OCI-LY3 (cell line): ENCODE measurements around the gene EVA1A.

Experiments
- H2AFZ ChIP-seq: fragments of 200-600, 300-600 bp; shearing (Covaris generic); 2 replicates; pipeline ENCODE4 v1.6.0; 2014; ENCODE audit warnings: antibody characterized with exemption, low read depth, low read length
- H3K27ac ChIP-seq: fragments of 200-600, 300-600 bp; sonication (generic); 2 replicates; pipeline ENCODE4 v1.5.1; 2014; ENCODE audit warnings: mild to moderate bottlenecking, low read length, moderate library complexity, mixed read lengths
- H3K27me3 ChIP-seq: fragments of 200-600, 300-600 bp; sonication (generic); 2 replicates; pipeline ENCODE4 v1.6.1; 2014; ENCODE audit warnings: low read depth, low read length, mixed read lengths
- H3K36me3 ChIP-seq: fragments of 200-600, 300-600 bp; sonication (generic); replicated peaks from 2 replicates; pipeline ENCODE3; 2014; ENCODE audit warnings: low read depth, low read length, mixed read lengths
- H3K4me1 ChIP-seq: fragments of 300-600, 200-600 bp; sonication (generic); 2 replicates; pipeline ENCODE4 v1.6.1; 2014; ENCODE audit warnings: low read length, mixed read lengths
- H3K4me2 ChIP-seq: fragments of 200-600, 300-600 bp; sonication (generic); 2 replicates; pipeline ENCODE4 v1.6.1; 2014; ENCODE audit warnings: low read length, mixed read lengths
- H3K4me3 ChIP-seq: fragments of 300-600, 200-600 bp; sonication (generic); 2 replicates; pipeline ENCODE4 v1.5.1; 2014; ENCODE audit warnings: antibody characterized with exemption, mild to moderate bottlenecking, low read length, moderate library complexity
- H3K79me2 ChIP-seq: fragments of 300-600, 200-600 bp; shearing (Covaris generic); 2 replicates; pipeline ENCODE4 v1.6.1; 2014; ENCODE audit warnings: mild to moderate bottlenecking, low read length, mixed read lengths
- H3K9ac ChIP-seq: fragments of 300-600, 200-600 bp; shearing (Covaris generic); 2 replicates; pipeline ENCODE4 v1.6.0; 2014; ENCODE audit warnings: mild to moderate bottlenecking, low read length, moderate library complexity
- H3K9me3 ChIP-seq: fragments of 200-600, 300-600 bp; shearing (Covaris generic); 2 replicates; pipeline ENCODE4 v1.6.1; 2014; ENCODE audit warnings: low read length, mixed read lengths; ENCODE audit not compliant: insufficient read depth
- H4K20me1 ChIP-seq: fragments of 200-600, 300-600 bp; sonication (generic); 2 replicates; pipeline ENCODE4 v1.6.1; 2016; ENCODE audit warnings: low read length, mixed read lengths; ENCODE audit not compliant: insufficient read depth
- EZH2phosphoT487 ChIP-seq: fragments of 200-600 bp; shearing (Covaris generic); IDR thresholded peaks from 2 replicates; pipeline ENCODE4 v1.6.1; 2018; ENCODE audit warnings: antibody characterized with exemption, mixed run types, low read depth
- TF ChIP-seq, protein P1 (sequence below): fragments of 200-600, 300-600 bp; sonication (generic); IDR thresholded peaks from 2 replicates; pipeline ENCODE4 v1.5.1; 2014; ENCODE audit warnings: antibody characterized with exemption, low read length, low read depth

The EVA1A gene

DNA sequence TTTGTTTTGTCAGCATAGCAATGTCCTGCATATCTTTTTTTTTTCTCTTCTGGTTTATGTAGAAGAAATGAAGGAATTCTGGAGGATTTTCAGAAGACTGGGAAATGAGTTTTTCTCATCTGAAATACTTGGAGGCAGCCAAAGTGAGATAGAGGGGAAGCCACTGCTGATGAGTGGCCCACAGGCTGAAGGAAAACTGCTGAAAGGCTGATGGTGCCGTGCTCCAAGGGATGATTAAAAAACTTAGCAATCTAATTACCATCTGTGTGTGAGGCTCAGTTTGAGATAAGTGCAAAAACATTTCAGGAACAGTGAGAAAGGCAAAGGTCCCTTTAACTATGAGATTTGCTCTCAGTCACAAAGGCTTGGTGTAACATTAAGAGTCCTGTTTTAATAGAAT, 98.5 kb downstream of the EVA1A start:
- Histone ChIP-seq H3K4me2 (no peak overlapping the region), H3K27ac (no peak overlapping the region), H3K9me3 (no peaks in the 10 kb centered on the region), H3K27me3 (peaks cover 12% of the 10 kb centered on the region), H3K4me3 (no peak overlapping the region), H3K9ac (no peak overlapping the region), H3K79me2 (no peaks in the 10 kb centered on the region), H2AFZ (no peak overlapping the region), H3K36me3 (no peaks in the 10 kb centered on the region), H3K4me1 (peaks cover 13% of the 10 kb centered on the region; the same call in 1 of the 2 replicates), H4K20me1 (no peaks in the 10 kb centered on the region)
- no peak for TF ChIP-seq EZH2phosphoT487
- TF ChIP-seq, protein P1, sequence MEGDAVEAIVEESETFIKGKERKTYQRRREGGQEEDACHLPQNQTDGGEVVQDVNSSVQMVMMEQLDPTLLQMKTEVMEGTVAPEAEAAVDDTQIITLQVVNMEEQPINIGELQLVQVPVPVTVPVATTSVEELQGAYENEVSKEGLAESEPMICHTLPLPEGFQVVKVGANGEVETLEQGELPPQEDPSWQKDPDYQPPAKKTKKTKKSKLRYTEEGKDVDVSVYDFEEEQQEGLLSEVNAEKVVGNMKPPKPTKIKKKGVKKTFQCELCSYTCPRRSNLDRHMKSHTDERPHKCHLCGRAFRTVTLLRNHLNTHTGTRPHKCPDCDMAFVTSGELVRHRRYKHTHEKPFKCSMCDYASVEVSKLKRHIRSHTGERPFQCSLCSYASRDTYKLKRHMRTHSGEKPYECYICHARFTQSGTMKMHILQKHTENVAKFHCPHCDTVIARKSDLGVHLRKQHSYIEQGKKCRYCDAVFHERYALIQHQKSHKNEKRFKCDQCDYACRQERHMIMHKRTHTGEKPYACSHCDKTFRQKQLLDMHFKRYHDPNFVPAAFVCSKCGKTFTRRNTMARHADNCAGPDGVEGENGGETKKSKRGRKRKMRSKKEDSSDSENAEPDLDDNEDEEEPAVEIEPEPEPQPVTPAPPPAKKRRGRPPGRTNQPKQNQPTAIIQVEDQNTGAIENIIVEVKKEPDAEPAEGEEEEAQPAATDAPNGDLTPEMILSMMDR = no peak

DNA sequence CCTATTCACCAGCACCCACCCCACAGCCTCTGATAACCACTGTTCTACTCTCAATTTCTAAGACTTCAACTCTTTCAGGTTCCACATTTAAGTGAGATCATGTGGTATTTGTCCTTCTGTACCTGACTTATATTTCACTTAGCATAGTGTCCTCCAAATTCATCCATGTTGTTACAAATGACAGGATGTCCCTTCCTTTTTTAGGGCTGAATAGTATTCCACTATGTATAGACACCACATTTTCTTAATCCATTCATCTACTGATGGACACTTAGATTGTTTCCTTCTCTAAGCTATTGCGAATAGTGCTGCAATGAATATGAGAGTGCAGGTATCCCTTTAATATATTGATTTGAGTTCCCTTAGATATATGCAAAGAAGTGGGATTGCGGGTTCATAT, 100.1 kb downstream of the EVA1A start:
- H3K27ac ChIP-seq = no peak overlapping the region
- H3K36me3 ChIP-seq = no peaks in the 10 kb centered on the region
- no peak overlapping the region for H3K4me2 ChIP-seq
- H3K4me3 ChIP-seq = no peak overlapping the region
- H3K9ac ChIP-seq = no peak overlapping the region
- no peak overlapping the region for H2AFZ ChIP-seq
- peaks cover 12% of the 10 kb centered on the region for H3K27me3 ChIP-seq
- no peaks in the 10 kb centered on the region for H3K79me2 ChIP-seq
- H3K9me3 ChIP-seq = no peaks in the 10 kb centered on the region
- H3K4me1 ChIP-seq = peaks cover 20% of the 10 kb centered on the region
- no peak for TF ChIP-seq EZH2phosphoT487
- TF ChIP-seq, protein P1 = no peak
- no peaks in the 10 kb centered on the region for H4K20me1 ChIP-seq

DNA sequence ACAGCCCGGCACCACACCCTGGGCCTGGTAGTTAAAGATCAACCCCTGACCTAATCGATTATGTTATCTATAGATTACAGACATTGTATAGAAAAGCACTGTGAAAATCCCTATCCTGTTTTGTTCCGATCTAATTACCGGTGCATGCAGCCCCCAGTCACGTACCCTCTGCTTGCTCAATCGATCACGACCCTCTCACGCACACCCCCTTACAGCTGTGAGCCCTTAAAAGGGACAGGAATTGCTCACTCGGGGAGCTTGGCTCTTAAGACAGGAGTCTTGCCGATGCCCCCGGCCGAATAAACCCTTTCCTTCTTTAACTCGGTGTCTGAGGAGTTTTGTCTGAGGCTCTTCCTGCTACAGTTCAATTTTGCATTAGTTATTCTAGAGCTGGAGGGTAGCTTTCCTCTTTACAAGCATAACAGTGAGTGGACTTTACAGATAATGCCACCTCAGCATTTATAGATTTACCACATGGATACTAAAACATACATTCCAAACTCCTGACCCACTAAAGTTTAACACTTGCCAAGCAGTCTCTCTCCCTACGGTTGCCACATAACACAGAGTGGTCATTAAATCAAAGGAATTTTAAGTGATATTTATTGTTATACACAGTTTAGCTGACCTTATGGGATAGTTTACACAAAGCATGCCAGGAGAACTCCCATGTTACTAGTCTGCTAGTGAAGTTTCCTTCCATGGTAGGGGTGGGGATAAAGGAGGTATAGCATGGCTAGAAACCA, 101.0 kb downstream of the EVA1A start:
- no peaks in the 10 kb centered on the region for H3K9me3 ChIP-seq
- no peak overlapping the region for H3K9ac ChIP-seq
- no peak overlapping the region for H3K4me3 ChIP-seq
- TF ChIP-seq, protein P1 = no peak
- TF ChIP-seq EZH2phosphoT487 = no peak
- no peak overlapping the region for H3K4me2 ChIP-seq
- peaks cover 12% of the 10 kb centered on the region for H3K27me3 ChIP-seq
- no peak overlapping the region for H3K27ac ChIP-seq
- H3K79me2 ChIP-seq = no peaks in the 10 kb centered on the region
- H2AFZ ChIP-seq = no peak overlapping the region
- H3K4me1 ChIP-seq = peaks cover 21% of the 10 kb centered on the region
- no peaks in the 10 kb centered on the region for H4K20me1 ChIP-seq
- H3K36me3 ChIP-seq = no peaks in the 10 kb centered on the region

DNA sequence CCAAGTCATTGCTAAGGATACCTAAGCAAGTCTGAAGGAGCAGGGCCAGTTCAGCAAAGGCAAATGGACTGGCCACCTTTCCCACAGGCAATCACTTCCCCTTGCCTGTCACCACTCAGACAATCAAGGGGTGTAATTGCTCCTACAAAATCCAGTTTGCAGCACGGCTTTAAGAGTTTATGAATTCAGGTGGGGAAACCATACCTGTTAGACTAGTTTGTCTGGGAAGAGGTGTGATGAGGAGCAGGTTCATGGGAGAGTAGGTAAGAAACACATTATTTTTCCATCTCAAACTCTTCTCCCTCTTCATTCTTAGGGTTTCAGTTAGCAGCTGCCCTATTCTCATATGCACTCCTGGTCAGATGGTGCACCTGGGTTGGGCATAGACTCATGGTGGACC, 102.5 kb downstream of the EVA1A start:
- Histone ChIP-seq H4K20me1 (no peaks in the 10 kb centered on the region), H2AFZ (no peak overlapping the region), H3K4me1 (peaks cover 33% of the 10 kb centered on the region), H3K4me3 (no peak overlapping the region), H3K9ac (no peak overlapping the region), H3K36me3 (no peaks in the 10 kb centered on the region), H3K27me3 (0 out of 2 replicates have a peak, but pooled peaks cover under 1% of the 10 kb centered on the region), H3K27ac (no peak overlapping the region), H3K79me2 (no peaks in the 10 kb centered on the region), H3K9me3 (no peaks in the 10 kb centered on the region), H3K4me2 (no peak overlapping the region)
- TF ChIP-seq, protein P1 = no peak
- TF ChIP-seq EZH2phosphoT487 = no peak
